HCT116 (cell line): Measurements from ENCODE around the gene MAJIN. TPM values are rescaled to one million over a fixed set of nuclear protein-coding genes. Genes with fewer than 3 reads are reported as not detected.
"Not testable (repeated sequence)": the region's sequence is repeated elsewhere in the genome, so short reads cannot be mapped to it uniquely, and the experiment has no call there.

Experiments
- ATAC-seq: fragments of 200-7000 bp; cut with Tn5 transposase; 2 replicates; pipeline ENCODE4 v1.9.1; 2020; ENCODE audit warnings: mild to moderate bottlenecking, moderate library complexity
- BruUV-seq: library from RNA; stranded (reverse); fragments of 400-500 nt; replicated peaks from 2 replicates; lab custom pipeline; 2021; lab: Mats Ljungman, UMichigan
- CTCF ChIA-PET: fragments of 300-600 bp; sonication (Branson Sonifier 250); formaldehyde crosslinking; loops from one replicate; lab custom pipeline; 2021; ENCODE audit warnings: antibody characterized with exemption; lab: Charles Lee
- POLR2A ChIA-PET: fragments of 300-600, 350-600 bp; sonication (Branson Sonifier 250); formaldehyde crosslinking; loops from one replicate; lab custom pipeline; 2021; ENCODE audit warnings: antibody characterized with exemption; lab: Charles Lee
- RAD21 ChIA-PET, 2 experiments: fragments of 300-600 bp; sonication (Branson Sonifier 250); formaldehyde crosslinking; loops; one replicate each; lab custom pipeline; 2023; ENCODE audit warnings: low total read pairs in 2 of 2; ENCODE audit not compliant: uncharacterized antibody in 2 of 2, unreplicated experiment in 2 of 2, low non-redundant PET in 1 of 2; lab: Charles Lee
- DNase-seq: peaks from one replicate; pipeline ENCODE4 v3.0.0-alpha.2; 2010; ENCODE audit warnings: low read depth, low spot score
- H2AFZ ChIP-seq: fragments of 200-600 bp; shearing (Covaris generic), sonication (generic); 2 replicates; pipeline ENCODE4 v1.6.1; 2017; ENCODE audit warnings: low read depth, mixed run types, mixed read lengths, antibody characterized with exemption, low read length; ENCODE audit not compliant: poor library complexity, severe bottlenecking
- H3K27ac ChIP-seq: 2 replicates; pipeline ENCODE4 v1.5.1; 2012; ENCODE audit warnings: low read depth, low read length
- H3K27me3 ChIP-seq: fragments of 200-600 bp; sonication (generic); 2 replicates; pipeline ENCODE4 v1.6.1; 2016; ENCODE audit warnings: mixed run types, low read length, mixed read lengths; ENCODE audit not compliant: insufficient read depth
- H3K36me3 ChIP-seq, 2 experiments: fragments of 200-500 bp in 1 of 2; fragments of 200-600 bp in 1 of 2; sonication (Bioruptor generic) in 1 of 2; sonication (generic) in 1 of 2; 2 replicates each; pipeline versions ENCODE4 v1.5.1 to v1.6.1; 2014 to 2016; ENCODE audit warnings: low read length in 2 of 2, inconsistent platforms in 1 of 2, mixed read lengths in 1 of 2, mixed run types in 1 of 2; ENCODE audit not compliant: insufficient read depth in 2 of 2, control insufficient read depth in 1 of 2
- H3K4me1 ChIP-seq, 2 experiments: fragments of 200-600 bp in 1 of 2; sonication (generic) in 1 of 2; 2 replicates each; pipeline versions ENCODE4 v1.5.1 to v1.6.1; 2012 to 2017; ENCODE audit warnings: low read length in 2 of 2, inconsistent platforms in 1 of 2, mild to moderate bottlenecking in 1 of 2, mixed read lengths in 1 of 2, mixed run types in 1 of 2, moderate library complexity in 1 of 2; ENCODE audit not compliant: insufficient read depth in 2 of 2, control insufficient read depth in 1 of 2
- H3K4me2 ChIP-seq: fragments of 200-600 bp; sonication (generic); 2 replicates; pipeline ENCODE4 v1.6.1; 2017; ENCODE audit warnings: mixed run types, low read length, mixed read lengths
- H3K4me3 ChIP-seq, 2 experiments: fragments of 200-600 bp in 1 of 2; sonication (generic) in 1 of 2; replicated peaks in 1 of 2; 2 replicates each; pipeline ENCODE4 v1.5.1; 2011 to 2016; ENCODE audit warnings: low read length in 2 of 2, control low read depth in 1 of 2, low read depth in 1 of 2, mild to moderate bottlenecking in 1 of 2, mixed read lengths in 1 of 2, mixed run types in 1 of 2
- H3K79me2 ChIP-seq: fragments of 200-600 bp; sonication (generic); 2 replicates; pipeline ENCODE4 v1.6.1; 2017; ENCODE audit warnings: mild to moderate bottlenecking, mixed run types, low read length, moderate library complexity, mixed read lengths; ENCODE audit not compliant: insufficient read depth
- H3K9ac ChIP-seq: fragments of 200-600 bp; sonication (generic); 2 replicates; pipeline ENCODE4 v1.6.1; 2016; ENCODE audit warnings: low read length, mixed read lengths
- H3K9me2 ChIP-seq: fragments of 200-600 bp; sonication (generic), shearing (Covaris generic); 2 replicates; pipeline ENCODE4 v1.6.1; 2017; ENCODE audit warnings: mixed run types, mild to moderate bottlenecking, moderate library complexity; ENCODE audit not compliant: insufficient read depth
- H3K9me3 ChIP-seq, 2 experiments: fragments of 200-500 bp in 1 of 2; fragments of 200-600 bp in 1 of 2; sonication (Bioruptor generic) in 1 of 2; sonication (generic) in 1 of 2; 2 replicates each; pipeline ENCODE4 v1.6.1; 2014 to 2017; ENCODE audit warnings: low read length in 2 of 2, mixed read lengths in 2 of 2, inconsistent platforms in 1 of 2, low read depth in 1 of 2, mild to moderate bottlenecking in 1 of 2, mixed run types in 1 of 2, moderate library complexity in 1 of 2; ENCODE audit not compliant: control insufficient read depth in 1 of 2, insufficient read depth in 1 of 2
- H4K20me1 ChIP-seq: fragments of 200-600 bp; sonication (generic), shearing (Covaris generic); 2 replicates; pipeline ENCODE4 v1.6.1; 2017; ENCODE audit warnings: mixed run types, mild to moderate bottlenecking, moderate library complexity; ENCODE audit not compliant: insufficient read depth
- CEBPB ChIP-seq: IDR thresholded peaks from 2 replicates; pipeline ENCODE4 v1.6.1; 2012; ENCODE audit warnings: low read depth
- EGR1 ChIP-seq: IDR thresholded peaks from 2 replicates; pipeline ENCODE4 v1.6.1; 2012; ENCODE audit warnings: low read depth
- ELF1 ChIP-seq: IDR thresholded peaks from 2 replicates; pipeline ENCODE4 v1.6.1; 2012; ENCODE audit warnings: low read depth, borderline replicate concordance
- FOSL1 ChIP-seq: IDR thresholded peaks from 2 replicates; pipeline ENCODE4 v1.6.1; 2012; ENCODE audit warnings: low read depth
- intact Hi-C: fragments of 100-400 bp; cut with micrococcal nuclease; formaldehyde crosslinking; loops from 2 replicates; pipeline ENCODE4 v1.10.0; 2022
- total RNA-seq: library from RNA; stranded (reverse); gene quantifications from one replicate; pipeline ENCODE4 v1.2.1, GENCODE V29; 2021; ENCODE audit not compliant: unreplicated experiment
- TF ChIP-seq, protein P1 (sequence below), 3 experiments: fragments of 200-600 bp in 1 of 3; sonication (generic) in 1 of 3; IDR thresholded peaks in 2 of 3; conservative IDR thresholded peaks in 1 of 3; 2 replicates each; pipeline ENCODE4 v1.5.1; 2012 to 2017; ENCODE audit warnings: low read depth in 2 of 3, low read length in 2 of 3, antibody characterized with exemption in 1 of 3, borderline replicate concordance in 1 of 3, control low read depth in 1 of 3, mild to moderate bottlenecking in 1 of 3, mixed read lengths in 1 of 3, mixed run types in 1 of 3, moderate library complexity in 1 of 3; ENCODE audit not compliant: insufficient read depth in 1 of 3
- TF ChIP-seq, protein P2 (sequence below): IDR thresholded peaks from 2 replicates; pipeline ENCODE4 v1.6.1; 2012

Gene MAJIN
- total RNA-seq, 1 experiment from 2014 or later: not detected

DNA sequence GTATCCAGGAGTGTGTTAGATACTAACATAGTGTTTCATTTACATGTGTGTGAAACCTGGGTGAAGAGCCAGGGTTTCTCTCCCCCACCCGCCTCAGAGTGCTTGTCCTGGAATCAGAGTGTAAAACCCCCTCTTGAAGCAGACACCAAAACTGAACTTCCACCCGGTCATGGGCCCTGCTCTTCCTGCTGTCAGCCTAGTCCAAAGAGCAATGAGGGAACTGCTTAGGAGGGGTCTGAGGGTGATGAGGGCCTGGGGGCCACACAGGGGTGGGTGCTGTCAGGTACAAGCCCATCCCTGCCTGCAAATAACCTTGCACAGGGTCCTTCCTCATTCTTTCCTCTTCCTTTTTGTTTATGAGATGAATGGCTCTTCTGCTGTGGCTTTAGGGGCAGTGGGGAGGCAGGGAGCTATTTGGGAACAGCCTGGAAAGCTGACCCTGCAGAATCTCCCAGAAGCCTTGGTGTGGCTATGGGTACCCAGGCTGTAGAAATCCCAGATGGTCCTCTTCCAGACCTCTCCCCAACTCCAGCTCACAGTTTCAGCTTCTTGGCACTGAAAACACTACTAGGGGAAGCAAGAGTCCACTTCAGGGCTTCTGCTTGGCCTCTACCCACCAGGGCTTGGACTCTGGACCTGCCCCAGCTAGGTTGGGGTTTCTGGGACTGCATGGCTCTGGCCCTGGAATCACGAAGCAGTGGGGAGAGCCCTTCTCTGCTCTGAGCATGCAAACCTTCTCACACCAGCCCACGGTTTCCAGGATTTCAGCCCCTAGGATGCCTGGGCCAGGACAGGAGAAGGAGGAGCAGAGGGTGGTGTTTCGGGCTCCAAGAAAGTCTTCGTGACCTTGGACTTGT, 16.3 kb upstream of the MAJIN start:
- H3K4me2 ChIP-seq: no peak overlapping the region
- peaks cover 3 to 13% of the 10 kb centered on the region in 2 experiments; a peak in 3 of 4 replicates for H3K4me1 ChIP-seq
- CTCF ChIA-PET: no interaction called here
- H4K20me1 ChIP-seq: no peaks in the 10 kb centered on the region
- H3K9ac ChIP-seq: no peak overlapping the region
- intact Hi-C loops: no loop called here
- no peak for ATAC-seq
- no peaks in the 10 kb centered on the region for H3K36me3 ChIP-seq
- no peak overlapping the region for H2AFZ ChIP-seq
- H3K9me2 ChIP-seq: no peaks in the 10 kb centered on the region
- no peaks in the 10 kb centered on the region for H3K79me2 ChIP-seq
- RAD21 ChIA-PET: no interaction called here
- POLR2A ChIA-PET: no interaction called here
- H3K4me3 ChIP-seq: no peak overlapping the region
- BruUV-seq: no TSS peak
- H3K9me3 ChIP-seq: no peaks in the 10 kb centered on the region
- TF ChIP-seq CEBPB (no peak), EGR1 (no peak), ELF1 (no peak), FOSL1 (no peak)
- TF ChIP-seq, protein P1, sequence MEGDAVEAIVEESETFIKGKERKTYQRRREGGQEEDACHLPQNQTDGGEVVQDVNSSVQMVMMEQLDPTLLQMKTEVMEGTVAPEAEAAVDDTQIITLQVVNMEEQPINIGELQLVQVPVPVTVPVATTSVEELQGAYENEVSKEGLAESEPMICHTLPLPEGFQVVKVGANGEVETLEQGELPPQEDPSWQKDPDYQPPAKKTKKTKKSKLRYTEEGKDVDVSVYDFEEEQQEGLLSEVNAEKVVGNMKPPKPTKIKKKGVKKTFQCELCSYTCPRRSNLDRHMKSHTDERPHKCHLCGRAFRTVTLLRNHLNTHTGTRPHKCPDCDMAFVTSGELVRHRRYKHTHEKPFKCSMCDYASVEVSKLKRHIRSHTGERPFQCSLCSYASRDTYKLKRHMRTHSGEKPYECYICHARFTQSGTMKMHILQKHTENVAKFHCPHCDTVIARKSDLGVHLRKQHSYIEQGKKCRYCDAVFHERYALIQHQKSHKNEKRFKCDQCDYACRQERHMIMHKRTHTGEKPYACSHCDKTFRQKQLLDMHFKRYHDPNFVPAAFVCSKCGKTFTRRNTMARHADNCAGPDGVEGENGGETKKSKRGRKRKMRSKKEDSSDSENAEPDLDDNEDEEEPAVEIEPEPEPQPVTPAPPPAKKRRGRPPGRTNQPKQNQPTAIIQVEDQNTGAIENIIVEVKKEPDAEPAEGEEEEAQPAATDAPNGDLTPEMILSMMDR (IDR thresholded peaks at IDR 0.05 in 2 of 3, conservative IDR thresholded peaks at IDR 0.05 in 1 of 3; ENCODE audit: borderline replicate concordance in 1 of 3, insufficient read depth in 1 of 3, low read depth in 2 of 3, low read length in 2 of 3): no peak
- TF ChIP-seq, protein P2, sequence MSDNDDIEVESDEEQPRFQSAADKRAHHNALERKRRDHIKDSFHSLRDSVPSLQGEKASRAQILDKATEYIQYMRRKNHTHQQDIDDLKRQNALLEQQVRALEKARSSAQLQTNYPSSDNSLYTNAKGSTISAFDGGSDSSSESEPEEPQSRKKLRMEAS: no peak
- TF ChIP-seq, all 23 proteins: peak for 0
- Histone ChIP-seq H3K27ac (no peak overlapping the region), H3K27me3 (no peaks in the 10 kb centered on the region)
- DNase-seq: no peak

DNA sequence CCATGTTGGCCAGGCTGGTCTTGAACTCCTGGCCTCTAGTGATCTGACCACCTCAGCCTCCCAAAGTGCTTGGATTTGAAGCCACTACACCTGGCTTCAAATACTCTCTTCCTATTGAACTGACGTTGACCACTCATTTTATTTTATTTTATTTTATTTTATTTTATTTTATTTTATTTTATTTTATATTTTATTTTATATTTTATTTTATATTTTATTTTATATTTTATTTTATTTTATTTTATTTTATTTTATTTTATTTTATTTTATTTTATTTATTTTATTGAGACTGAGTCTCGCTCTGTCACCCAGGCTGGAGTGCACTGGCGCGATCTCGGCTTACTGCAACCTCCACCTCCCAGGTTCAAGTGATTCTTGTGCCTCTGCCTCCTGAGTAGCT, 11.4 kb upstream of the MAJIN start:
- H3K4me2 ChIP-seq, H3K36me3 ChIP-seq, CTCF ChIA-PET, H3K9me2 ChIP-seq, intact Hi-C loops, POLR2A ChIA-PET, H2AFZ ChIP-seq, H4K20me1 ChIP-seq, BruUV-seq, H3K9me3 ChIP-seq, H3K27ac ChIP-seq, DNase-seq, H3K79me2 ChIP-seq, H3K27me3 ChIP-seq, RAD21 ChIA-PET, H3K4me3 ChIP-seq, H3K4me1 ChIP-seq, H3K9ac ChIP-seq, ATAC-seq: not testable (repeated sequence)
